Tibial nerve (tissue), 4 donors: Measurements from ENCODE around the gene CACNG8. TPM values are rescaled to one million over a fixed set of nuclear protein-coding genes. Genes with fewer than 3 reads are reported as not detected.

Experiments
- DNase-seq, 2 donors: peaks; one replicate each; pipeline ENCODE4 v3.0.0-alpha.2; 2019; ENCODE audit warnings: low spot score in 2 of 2
- H3K27ac ChIP-seq, 4 donors: fragments of 200-600 bp; sonication (generic) in 3 of 4; one replicate each; pipeline ENCODE4 v1.5.1; 2017 to 2019; ENCODE audit warnings: mild to moderate bottlenecking in 1 of 4
- H3K27me3 ChIP-seq, 2 donors: fragments of 200-600 bp; sonication (generic) in 1 of 2; one replicate each; pipeline versions ENCODE4 v1.5.1 to v1.6.0; 2017 to 2019
- H3K36me3 ChIP-seq, 3 donors: fragments of 200-600 bp; sonication (generic); one replicate each; pipeline ENCODE4 v1.5.1; 2018 to 2019
- H3K4me1 ChIP-seq, 4 donors: fragments of 200-600 bp; sonication (generic) in 3 of 4; one replicate each; pipeline ENCODE4 v1.5.1; 2017 to 2019
- H3K4me3 ChIP-seq, 4 donors: fragments of 200-600 bp; sonication (generic) in 3 of 4; one replicate each; pipeline ENCODE4 v1.5.1; 2017 to 2019; ENCODE audit warnings: mild to moderate bottlenecking in 1 of 4, moderate library complexity in 1 of 4
- H3K9me3 ChIP-seq, 4 donors: fragments of 200-600 bp; sonication (generic) in 3 of 4; one replicate each; pipeline ENCODE4 v1.5.1; 2017 to 2019
- CTCF ChIP-seq, 5 experiments: fragments of 200-600 bp in 3 of 5; fragments of 450-650 bp in 2 of 5; sonication (generic) in 3 of 5; IDR thresholded peaks; one replicate each; pipeline ENCODE4 v1.5.1; 2016 to 2019; ENCODE audit warnings: antibody characterized with exemption in 5 of 5, mild to moderate bottlenecking in 3 of 5, moderate library complexity in 2 of 5
- EP300 ChIP-seq, 2 donors: sonication (generic); formaldehyde crosslinking; IDR thresholded peaks; one replicate each; pipeline ENCODE4 v1.6.1; 2017; ENCODE audit warnings: antibody characterized with exemption in 2 of 2, mild to moderate bottlenecking in 1 of 2
- POLR2A ChIP-seq, 2 donors: fragments of 450-650 bp; IDR thresholded peaks; one replicate each; pipeline ENCODE4 v1.6.1; 2017; ENCODE audit warnings: antibody characterized with exemption in 2 of 2, mild to moderate bottlenecking in 2 of 2, moderate library complexity in 2 of 2
- WGBS, 2 donors: methylation state at CpG; one replicate each; pipeline ENCODE4 v1.1.5; 2018; 5-methylcytosine and 5-hydroxymethylcytosine counted together
- total RNA-seq, 4 donors: library from RNA; depleted of rRNA; stranded (reverse); fragments of >200 nt; gene quantifications; one replicate each; pipeline ENCODE4 v1.1.0, GENCODE V29; 2016

The CACNG8 gene
- total RNA-seq: not detected

- Histone ChIP-seq H3K27ac (no peak within 1 kb of the TSS), H3K9me3 (no peaks in the 10 kb centered on the region), H3K4me3 (no peak within 1 kb of the TSS), H3K27me3 (peaks cover 0 to 72% of the 10 kb centered on the region in 2 donors), H3K4me1 (no peaks in the 10 kb centered on the region), H3K36me3 (no peaks in the 10 kb centered on the region)
- TF ChIP-seq POLR2A (IDR thresholded peaks at IDR 0.05): no peak
- no peak for TF ChIP-seq EP300 (IDR thresholded peaks at IDR 0.05)
- no peak for TF ChIP-seq CTCF (IDR thresholded peaks at IDR 0.05)
- no peak for DNase-seq
- WGBS, 2 donors: 1 to 5% methylated on average over 16 to 35 of the region's 55 CpGs
Observed at GRCh38 chr19:53962887-53963431, at the start of gene CACNG8. TSS of gene CACNG8 (plus strand) at chr19:53962937.

- Histone ChIP-seq H3K4me1 (no peaks in the 10 kb centered on the region), H3K4me3 (no peak overlapping the region), H3K36me3 (no peaks in the 10 kb centered on the region), H3K27me3 (peaks cover 0 to 38% of the 10 kb centered on the region in 2 donors), H3K27ac (no peak overlapping the region), H3K9me3 (peaks cover 0 to 3% (median 0%) of the 10 kb centered on the region in 4 donors)
- 57 to 62% methylated on average over 8 of the region's 8 CpGs for WGBS, 2 donors
- DNase-seq: no peak
- TF ChIP-seq POLR2A (IDR thresholded peaks at IDR 0.05) (no peak), EP300 (IDR thresholded peaks at IDR 0.05) (no peak), CTCF (IDR thresholded peaks at IDR 0.05) (no peak)
Observed at GRCh38 chr19:53915000-53915399, 47.7 kb upstream of the CACNG8 start.

GRCh38 chr19:53916004-53916403, 46.7 kb upstream of the CACNG8 start:
- Histone ChIP-seq H3K9me3 (peaks cover 0 to 3% (median 0%) of the 10 kb centered on the region in 4 donors), H3K36me3 (no peaks in the 10 kb centered on the region), H3K27ac (no peak overlapping the region), H3K4me3 (no peak overlapping the region), H3K27me3 (peaks cover 0 to 28% of the 10 kb centered on the region in 2 donors), H3K4me1 (no peaks in the 10 kb centered on the region)
- no peak for DNase-seq
- WGBS, 2 donors: 73 to 76% methylated on average over 6 of the region's 6 CpGs
- TF ChIP-seq POLR2A (IDR thresholded peaks at IDR 0.05) (no peak), EP300 (IDR thresholded peaks at IDR 0.05) (no peak), CTCF (IDR thresholded peaks at IDR 0.05) (no peak)

- Histone ChIP-seq H3K36me3 (no peaks in the 10 kb centered on the region), H3K4me1 (no peaks in the 10 kb centered on the region), H3K4me3 (no peak overlapping the region), H3K9me3 (peaks cover 0 to 3% (median 0%) of the 10 kb centered on the region in 4 donors), H3K27ac (no peak overlapping the region), H3K27me3 (peaks cover 0 to 15% of the 10 kb centered on the region in 2 donors)
- no peak for TF ChIP-seq POLR2A (IDR thresholded peaks at IDR 0.05)
- TF ChIP-seq CTCF (IDR thresholded peaks at IDR 0.05): no peak
- TF ChIP-seq EP300 (IDR thresholded peaks at IDR 0.05): no peak
- 83 to 90% methylated on average over 7 of the region's 7 CpGs for WGBS, 2 donors
- no peak for DNase-seq
Observed at GRCh38 chr19:53917356-53917755, 45.4 kb upstream of the CACNG8 start.

GRCh38 chr19:53927739-53928138, 35.0 kb upstream of the CACNG8 start:
- Histone ChIP-seq H3K27me3 (no peaks in the 10 kb centered on the region), H3K9me3 (no peaks in the 10 kb centered on the region), H3K4me1 (no peaks in the 10 kb centered on the region), H3K27ac (no peak overlapping the region), H3K4me3 (no peak overlapping the region), H3K36me3 (no peaks in the 10 kb centered on the region)
- DNase-seq: no peak
- TF ChIP-seq POLR2A (IDR thresholded peaks at IDR 0.05): no peak
- TF ChIP-seq EP300 (IDR thresholded peaks at IDR 0.05): no peak
- TF ChIP-seq CTCF (IDR thresholded peaks at IDR 0.05): no peak
- WGBS, 2 donors: 37 to 42% methylated on average over 8 of the region's 8 CpGs
